ENCODE results near the gene PPIA.

DNA sequence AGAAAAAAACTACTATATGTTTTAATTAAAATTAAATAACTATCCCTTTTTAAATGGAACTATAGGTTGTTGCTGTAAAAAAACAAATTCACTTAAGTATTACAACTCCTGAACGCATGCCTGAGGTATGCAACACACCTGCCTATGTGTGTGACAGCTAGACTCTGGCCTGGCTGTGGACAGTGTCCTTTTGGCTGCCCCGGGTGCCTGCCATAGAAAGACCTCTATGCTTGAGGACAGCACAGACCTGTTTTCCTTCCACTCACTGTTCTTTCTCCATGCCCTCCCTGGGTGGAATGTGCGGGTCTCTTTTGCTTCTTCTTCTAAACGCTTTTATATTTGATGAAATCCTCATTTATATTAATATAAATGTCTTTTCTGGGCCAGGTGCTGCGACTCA is 6.5 kb upstream of the PPIA start:
- TF ChIP-seq CTCF (IDR thresholded peaks at IDR 0.05; ENCODE audit: borderline replicate concordance, extremely low read depth, low read length, poor library complexity, severe bottlenecking) (no peak), EZH2 (IDR thresholded peaks at IDR 0.05; ENCODE audit: borderline replicate concordance, low read depth, low read length, severe bottlenecking) (no peak)
